ENCODE measurements around the gene C1QTNF12. TPM values are rescaled to one million over a fixed set of nuclear protein-coding genes. Genes with fewer than 3 reads are reported as not detected.

C1QTNF12 gene
- total RNA-seq, 4 donors from 2014 or later: 2.7 TPM; not detected in 3

DNA sequence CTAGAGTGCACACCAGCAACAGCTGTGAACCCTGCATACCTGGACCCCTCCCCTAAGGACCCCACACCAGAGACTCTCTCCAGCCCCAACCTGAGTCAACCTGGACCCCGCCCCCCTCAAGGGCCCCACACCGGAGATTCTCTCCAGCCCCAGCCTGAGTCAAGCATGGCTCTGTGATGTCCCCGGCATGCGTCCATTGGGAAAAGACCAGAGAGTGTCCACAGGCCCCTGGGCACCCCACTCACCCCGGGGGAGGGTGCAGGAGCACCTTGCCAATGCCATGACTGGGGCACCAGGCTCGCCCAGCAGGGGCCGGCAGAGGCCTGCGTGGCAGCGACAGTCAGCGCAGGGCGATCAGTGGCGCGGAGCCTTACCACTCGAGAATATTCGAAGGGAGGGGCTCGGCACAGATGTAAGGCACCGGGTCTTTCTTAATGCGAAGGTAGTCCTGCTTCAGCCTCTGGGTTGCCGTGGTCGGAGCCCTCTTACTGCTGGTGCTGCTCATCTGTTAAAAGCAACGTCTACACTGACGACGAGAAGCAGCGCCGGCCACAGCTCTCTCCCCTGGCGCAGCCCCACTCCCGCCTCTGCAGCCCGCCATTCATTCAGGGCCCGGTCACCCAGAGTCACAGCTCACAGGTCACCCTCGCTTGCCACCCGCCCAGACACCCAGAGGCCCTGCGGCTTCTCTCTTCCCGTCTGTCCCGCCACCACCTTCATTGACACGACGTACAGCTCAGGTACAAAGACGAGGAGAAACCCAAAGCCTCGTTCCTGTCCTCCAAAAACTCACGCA is 21.2 kb upstream of the C1QTNF12 start:
- DNase-seq: no peak
- H3K9me3 ChIP-seq: no peaks in the 10 kb centered on the region
- H3K27ac ChIP-seq: no peak overlapping the region
- intact Hi-C loops (cut with DNase I; ENCODE audit: low total_unique reads): no loop called here
- peaks cover 0 to 24% of the 10 kb centered on the region in 2 donors for H3K36me3 ChIP-seq
- no peak overlapping the region for H3K4me3 ChIP-seq
- H3K4me1 ChIP-seq: peaks cover 27 to 34% of the 10 kb centered on the region in 2 donors
- in situ Hi-C loops (cut with MboI; ENCODE audit: low sequenced_read_pairs in 4 of 4): loop anchor here in 2 of 4 donors (25.0 kb wide), 2 partner anchors 130 to 155 kb away; partner anchors contain the start of gene C1orf159 (in 1 of the 2)
- no peak for ATAC-seq
- TF ChIP-seq POLR2A (IDR thresholded peaks at IDR 0.05) (no peak), CTCF (IDR thresholded peaks at IDR 0.05 in 4 of 5, conservative IDR thresholded peaks at IDR 0.05 in 1 of 5) (no peak)
- H3K27me3 ChIP-seq: no peaks in the 10 kb centered on the region

DNA sequence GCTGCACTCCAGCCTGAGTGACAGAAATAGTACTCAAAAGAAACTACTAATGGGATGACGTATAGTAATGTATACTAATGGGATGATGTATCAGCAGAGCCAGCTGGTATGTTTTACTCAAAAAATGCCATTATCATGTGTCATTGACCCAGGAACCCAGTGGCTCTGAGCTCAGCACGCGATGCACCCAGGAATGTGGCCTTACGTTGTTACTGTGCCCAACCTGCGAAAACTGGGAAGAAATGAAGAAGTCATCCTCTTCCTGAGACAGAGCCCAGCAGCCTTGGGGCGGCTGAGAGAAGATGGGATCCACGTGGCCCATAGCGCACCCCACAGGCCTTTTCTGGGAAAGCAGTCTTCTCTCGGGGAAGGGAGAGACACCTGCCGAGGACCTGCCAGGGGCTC is 18.3 kb upstream of the C1QTNF12 start:
- peaks cover 0 to 52% of the 10 kb centered on the region in 2 donors for H3K36me3 ChIP-seq
- intact Hi-C loops (cut with DNase I; ENCODE audit: low total_unique reads) (no loop called here), in situ Hi-C loops (cut with MboI; ENCODE audit: low sequenced_read_pairs in 4 of 4) (loop anchor here in 2 of 4 donors (25.0 kb wide), 2 partner anchors 128 to 153 kb away; partner anchors contain the start of gene C1orf159 (in 1 of the 2))
- DNase-seq (no peak), ATAC-seq (no peak)
- H3K27ac ChIP-seq: no peak overlapping the region
- H3K9me3 ChIP-seq: no peaks in the 10 kb centered on the region
- peaks cover 0 to 5% of the 10 kb centered on the region in 2 donors for H3K4me1 ChIP-seq
- H3K27me3 ChIP-seq: no peaks in the 10 kb centered on the region
- no peak overlapping the region for H3K4me3 ChIP-seq
- TF ChIP-seq CTCF (IDR thresholded peaks at IDR 0.05 in 4 of 5, conservative IDR thresholded peaks at IDR 0.05 in 1 of 5): no peak
- TF ChIP-seq POLR2A (IDR thresholded peaks at IDR 0.05): no peak

GRCh38 chr1:1264026-1264425 is 17.5 kb upstream of the C1QTNF12 start:
- no peak overlapping the region for H3K27ac ChIP-seq
- intact Hi-C loops (cut with DNase I; ENCODE audit: low total_unique reads): no loop called here
- H3K36me3 ChIP-seq: peaks cover 0 to 60% of the 10 kb centered on the region in 2 donors
- no peaks in the 10 kb centered on the region for H3K4me1 ChIP-seq
- H3K27me3 ChIP-seq: no peaks in the 10 kb centered on the region
- no peak for ATAC-seq
- TF ChIP-seq POLR2A (IDR thresholded peaks at IDR 0.05) (no peak), CTCF (IDR thresholded peaks at IDR 0.05 in 4 of 5, conservative IDR thresholded peaks at IDR 0.05 in 1 of 5) (no peak)
- in situ Hi-C loops (cut with MboI; ENCODE audit: low sequenced_read_pairs in 4 of 4): loop anchor here in 2 of 4 donors (25.0 kb wide), 2 partner anchors 127 to 152 kb away; partner anchors contain the start of gene C1orf159 (in 1 of the 2)
- no peaks in the 10 kb centered on the region for H3K9me3 ChIP-seq
- DNase-seq: no peak
- H3K4me3 ChIP-seq: no peak overlapping the region

DNA sequence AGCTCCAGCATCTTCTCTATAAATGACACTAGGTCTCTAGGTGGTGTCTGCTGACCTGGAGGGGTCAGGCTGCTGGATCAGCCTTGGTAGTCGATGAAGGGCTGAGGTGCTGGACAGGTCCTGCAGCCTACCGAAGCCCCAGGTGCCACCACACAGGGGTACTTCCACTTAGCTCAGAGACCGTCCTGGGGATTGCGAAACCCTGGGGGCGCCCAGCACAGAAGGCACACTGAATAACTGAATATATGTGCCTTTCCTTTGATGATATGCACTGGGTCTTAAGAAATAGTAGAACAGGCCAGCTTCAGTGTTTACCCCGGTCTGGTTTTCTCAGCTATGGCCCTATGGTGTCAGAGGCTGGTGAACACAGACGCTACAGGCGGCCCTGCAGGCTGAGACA is 16.2 kb upstream of the C1QTNF12 start:
- Histone ChIP-seq H3K27ac (no peak overlapping the region), H3K4me3 (no peak overlapping the region), H3K27me3 (no peaks in the 10 kb centered on the region), H3K9me3 (no peaks in the 10 kb centered on the region), H3K4me1 (no peaks in the 10 kb centered on the region), H3K36me3 (peaks cover 0 to 57% of the 10 kb centered on the region in 2 donors)
- TF ChIP-seq CTCF (IDR thresholded peaks at IDR 0.05 in 4 of 5, conservative IDR thresholded peaks at IDR 0.05 in 1 of 5) (no peak), POLR2A (IDR thresholded peaks at IDR 0.05) (no peak)
- in situ Hi-C loops (cut with MboI; ENCODE audit: low sequenced_read_pairs in 4 of 4): loop anchor here in 2 of 4 donors (25.0 kb wide), 2 partner anchors 125 to 150 kb away; partner anchors contain the start of gene C1orf159 (in 1 of the 2)
- intact Hi-C loops (cut with DNase I; ENCODE audit: low total_unique reads): no loop called here
- DNase-seq: no peak
- ATAC-seq: no peak
